GM19452 (cell line): ENCODE results near the gene ZNF324.
"Not testable (repeated sequence)": the region's sequence is repeated elsewhere in the genome, so short reads cannot be mapped to it uniquely, and the experiment has no call there.

Experiments used
- ATAC-seq: cut with Tn5 transposase; IDR thresholded peaks from one replicate; pipeline ENCODE4 v1.9.1; 2021; ENCODE audit not compliant: unreplicated experiment

ZNF324 gene

GRCh38 chr19:58466760-58467589 lies at the start of gene ZNF324:
Gene ZNF324, plus strand, starts transcription at chr19:58467080. Its CDS starts 2,106 bp downstream, at chr19:58469186.
- peak; percentile 86 for ATAC-seq

DNA sequence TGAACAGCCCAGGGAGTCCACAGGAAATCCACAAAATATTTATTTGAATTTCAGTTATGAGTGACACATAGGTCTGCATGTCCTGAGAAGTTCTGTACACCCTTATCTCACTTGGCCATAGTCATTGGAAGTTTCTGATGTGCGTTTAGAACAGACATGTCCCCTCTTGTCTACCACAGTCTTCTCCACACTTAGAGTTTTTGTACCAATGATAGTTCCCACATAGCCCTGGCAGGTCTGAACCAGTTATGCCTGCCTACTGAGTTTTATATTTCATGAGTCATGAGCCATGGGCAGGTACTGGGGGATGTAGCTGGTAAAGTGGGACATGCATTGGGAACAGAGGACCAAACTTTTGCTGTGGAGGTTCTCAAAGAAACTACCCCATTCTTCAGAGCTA lies 38.3 kb upstream of the ZNF324 start:
- no peak for ATAC-seq

DNA sequence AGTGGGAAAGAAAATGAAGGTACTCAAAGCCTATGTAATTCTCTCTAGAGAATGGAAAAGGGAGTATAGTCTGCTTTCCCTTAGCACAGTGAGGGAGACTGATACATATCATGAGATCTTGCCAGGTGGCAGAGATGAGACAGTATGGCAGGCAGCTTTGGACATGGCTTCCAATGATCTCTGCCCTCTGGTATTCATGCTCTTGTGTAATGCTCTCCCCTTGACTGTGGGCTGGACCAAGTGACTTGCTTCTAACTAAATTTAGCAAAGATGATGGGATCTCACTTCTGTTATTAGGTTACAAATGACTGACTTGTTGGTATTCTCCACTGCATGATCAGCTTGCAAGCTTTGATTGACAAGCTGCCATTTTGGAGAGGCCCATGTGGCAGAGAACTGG lies 37.1 kb upstream of the ZNF324 start:
- no peak for ATAC-seq

- ATAC-seq: no peak
Measured at GRCh38 chr19:58434217-58434616, 32.7 kb upstream of the ZNF324 start.

- peak; percentile 94 for ATAC-seq
Measured at GRCh38 chr19:58439576-58440554, 27.0 kb upstream of the ZNF324 start, which contains the start of gene ZNF132. Gene ZNF132, minus strand, starts transcription at chr19:58440153. Its CDS starts 332 bp downstream, at chr19:58439821.

GRCh38 chr19:58440556-58440955 lies 26.3 kb upstream of the ZNF324 start:
- ATAC-seq: no peak

DNA sequence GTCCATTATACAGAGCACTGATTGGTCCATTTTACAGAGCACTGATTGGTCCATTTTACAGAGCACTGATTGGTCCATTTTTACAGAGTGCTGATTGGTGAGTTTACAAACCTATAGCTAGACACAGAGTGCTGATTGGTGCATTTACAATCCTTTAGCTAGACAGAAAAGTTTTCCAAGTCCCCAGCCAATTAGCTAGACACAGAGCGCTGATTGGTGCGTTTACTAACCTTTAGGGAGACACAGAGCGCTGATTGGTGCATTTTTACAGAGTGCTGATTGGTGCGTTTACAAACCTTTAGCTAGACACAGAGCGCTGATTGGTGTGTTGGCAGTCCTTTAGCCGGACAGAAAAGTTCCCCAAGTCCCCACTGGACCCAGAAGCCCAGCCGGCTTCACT lies 23.9 kb upstream of the ZNF324 start:
- ATAC-seq: not testable (repeated sequence)

DNA sequence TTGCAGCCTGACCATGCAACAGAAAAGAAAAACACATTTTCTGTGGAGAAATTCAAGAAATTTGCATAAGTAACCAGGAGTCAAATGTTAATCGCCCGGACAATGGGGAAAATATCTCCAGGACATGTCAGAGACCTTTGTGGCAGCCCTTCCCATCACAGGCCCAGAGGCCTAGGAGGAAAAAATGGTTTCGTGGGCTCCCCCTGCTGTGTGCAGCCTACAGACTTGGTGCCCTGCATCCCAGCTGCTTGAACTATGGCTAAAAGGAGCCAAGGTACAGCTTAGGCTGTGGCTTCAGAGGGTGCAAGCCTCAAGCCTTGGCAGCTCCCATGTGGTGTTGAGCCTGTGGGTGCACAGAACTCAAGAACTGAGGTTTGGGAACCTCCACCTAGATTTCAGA lies 18.0 kb upstream of the ZNF324 start:
- not testable (repeated sequence) for ATAC-seq

DNA sequence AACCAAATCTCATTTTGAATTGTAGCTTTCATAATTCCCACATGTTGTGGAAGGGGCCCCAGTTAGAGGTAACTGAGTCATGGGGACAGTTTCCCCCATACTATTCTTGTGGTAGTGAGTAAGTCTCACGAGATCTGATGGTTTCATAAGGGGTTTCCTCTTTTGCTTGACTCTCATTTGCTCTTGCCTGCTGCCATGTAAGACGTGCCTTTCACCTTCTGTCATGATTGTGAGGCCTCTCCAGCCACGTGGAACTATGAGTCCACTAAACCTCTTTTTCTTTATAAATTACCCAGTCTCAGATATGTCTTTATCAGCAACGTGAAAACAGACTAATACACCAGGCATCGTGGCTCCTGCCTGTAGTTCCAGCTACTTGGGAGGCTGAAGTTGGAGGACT lies 16.9 kb upstream of the ZNF324 start:
- ATAC-seq: not testable (repeated sequence)

DNA sequence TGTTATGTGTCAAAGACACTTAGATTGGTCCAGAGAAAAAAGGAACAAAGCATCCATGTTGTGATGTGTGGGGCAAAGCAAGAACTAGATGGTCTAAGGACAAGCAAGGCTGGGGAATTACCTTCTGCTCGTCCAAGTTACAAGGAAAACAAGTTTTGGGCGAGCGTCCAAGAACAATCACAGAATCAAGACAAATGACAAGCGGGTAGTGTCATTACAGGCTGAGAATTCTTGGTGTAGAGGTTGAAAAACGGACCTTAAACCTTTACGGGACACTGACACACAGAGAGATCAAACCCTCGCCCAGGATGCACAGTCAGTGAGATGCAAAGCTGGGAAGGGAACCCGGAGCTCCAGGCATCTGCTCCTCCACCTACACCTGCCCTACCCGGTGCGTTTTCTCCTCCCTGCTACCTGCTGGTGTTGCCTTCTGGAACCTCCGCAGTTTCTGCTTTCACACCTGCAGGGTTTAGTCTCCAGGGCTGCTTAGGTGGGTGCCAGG lies 16.0 kb upstream of the ZNF324 start:
- ATAC-seq: no peak

DNA sequence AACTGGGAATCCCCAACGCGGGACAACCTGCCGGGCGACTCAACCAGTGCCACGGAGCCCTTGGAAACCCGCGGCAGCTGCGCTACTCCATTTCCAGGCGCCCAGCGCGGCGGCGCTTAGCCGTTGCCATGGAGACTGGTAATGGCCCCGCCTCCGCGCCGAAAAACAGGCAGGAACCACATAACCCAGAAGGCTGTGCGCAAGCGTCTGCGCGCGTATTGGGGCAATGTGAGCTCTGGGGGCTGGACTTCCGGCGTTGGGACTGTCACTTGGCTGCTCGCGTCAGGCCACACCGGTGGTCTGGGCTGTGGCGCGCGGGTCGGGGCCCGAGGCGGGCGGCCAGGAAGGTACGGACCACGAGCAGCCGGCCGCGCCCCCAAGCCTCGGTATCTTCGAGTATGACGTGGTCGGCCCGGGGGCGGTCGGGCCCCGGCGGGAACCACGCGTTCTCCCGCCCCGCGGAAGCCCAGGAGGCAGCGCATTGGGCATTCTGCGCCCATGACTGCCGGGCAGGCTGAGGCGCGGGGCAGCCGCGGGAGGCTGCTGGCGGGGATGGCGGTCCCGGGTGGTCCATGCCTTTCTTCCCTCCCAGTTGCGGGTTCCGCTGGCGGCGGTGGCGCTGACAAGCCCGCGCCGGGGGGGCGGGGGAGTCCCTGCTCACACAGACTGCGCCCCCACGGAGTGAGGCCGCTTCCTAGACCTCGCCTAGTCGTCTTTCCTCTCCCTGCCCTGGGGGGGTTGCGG lies 15.3 kb upstream of the ZNF324 start, which contains the start of gene ZNF324B:
Gene ZNF324B, plus strand, starts transcription at position 265 of the 744 bp plus-strand sequence. CDS start 2,080 bp downstream, outside the sequence.
- ATAC-seq: peak; percentile 96

GRCh38 chr19:58453743-58454142 lies 13.1 kb upstream of the ZNF324 start:
- no peak for ATAC-seq

GRCh38 chr19:58455306-58455705 lies 11.6 kb upstream of the ZNF324 start:
- ATAC-seq: no peak

DNA sequence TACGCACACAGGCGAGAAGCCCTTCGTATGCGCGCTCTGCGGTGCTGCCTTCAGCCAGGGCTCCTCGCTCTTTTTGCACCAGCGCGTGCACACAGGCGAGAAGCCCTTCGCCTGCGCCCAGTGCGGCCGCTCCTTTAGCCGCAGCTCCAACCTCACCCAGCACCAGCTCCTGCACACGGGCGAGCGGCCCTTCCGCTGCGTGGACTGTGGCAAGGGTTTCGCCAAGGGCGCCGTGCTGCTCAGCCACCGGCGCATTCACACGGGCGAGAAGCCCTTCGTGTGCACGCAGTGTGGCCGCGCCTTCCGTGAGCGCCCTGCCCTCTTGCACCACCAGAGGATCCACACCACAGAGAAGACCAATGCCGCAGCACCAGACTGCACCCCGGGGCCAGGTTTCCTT lies 10.8 kb upstream of the ZNF324 start:
- ATAC-seq: no peak

DNA sequence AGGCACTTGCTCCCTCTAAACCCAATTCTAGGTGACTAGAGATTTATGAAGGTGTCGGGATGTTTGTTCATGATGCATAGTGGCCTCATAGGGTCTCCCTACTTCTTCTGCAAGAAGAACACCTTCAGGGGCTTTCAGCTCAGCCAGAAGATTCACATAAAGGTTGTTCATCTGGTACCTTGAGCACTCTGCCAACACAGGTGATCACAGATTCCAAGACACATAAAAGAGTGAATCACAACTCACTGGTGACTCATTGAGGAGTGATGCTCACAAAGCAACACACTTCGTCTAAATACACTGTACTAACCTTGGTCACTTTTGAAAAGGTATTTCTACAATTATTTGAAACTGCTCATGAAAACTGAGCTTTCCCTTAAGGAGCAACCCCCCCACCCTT lies 6.8 kb upstream of the ZNF324 start:
- no peak for ATAC-seq

- peak; percentile 31 for ATAC-seq
Measured at GRCh38 chr19:58466089-58466759, 656 bp upstream of the ZNF324 start.

- ATAC-seq: no peak
Measured at GRCh38 chr19:58468216-58468839, 1.4 kb downstream of the ZNF324 start.

GRCh38 chr19:58469241-58470013 lies 2.5 kb downstream of the ZNF324 start:
- no peak for ATAC-seq
